K562 (cell line): Measurements from ENCODE around the gene RNF167. TPM values are rescaled to one million over a fixed set of nuclear protein-coding genes. Genes with fewer than 3 reads are reported as not detected.

Source experiments
- ATAC-seq: fragments of 200-7000 bp; cut with Tn5 transposase; 3 replicates; pipeline ENCODE4 v1.9.1; 2020; ENCODE audit warnings: moderate library complexity
- BruUV-seq: library from RNA; stranded (reverse); fragments of 400-500 nt; replicated peaks from 2 replicates; lab custom pipeline; 2021; lab: Mats Ljungman, UMichigan
- CTCF ChIA-PET: fragments of 300-600 bp; formaldehyde crosslinking; extraction: SDS; loops from one replicate; lab custom pipeline; 2021; ENCODE audit warnings: low intra/inter-chr PET ratio; lab: Yijun Ruan, JAX
- POLR2A ChIA-PET: fragments of 300-600, 350-650 bp; sonication (Branson Sonifier 250); formaldehyde crosslinking; extraction: SDS; loops from one replicate; lab custom pipeline; 2021; ENCODE audit warnings: antibody characterized with exemption, inconsistent platforms; lab: Yijun Ruan, JAX
- DNase-seq, 4 experiments: peaks; one replicate each; pipeline versions ENCODE4 v3.0.0 to v3.0.0-alpha.2; 2011 to 2018; ENCODE audit warnings: low spot score in 3 of 4, mixed read lengths in 3 of 4; ENCODE audit errors: extremely low read depth in 1 of 4
- FAIRE-seq: peaks from 2 replicates; lab custom pipeline; 2011; peaks lifted over from hg19 to GRCh38; lab: Jason Lieb, UNC
- H2AFZ ChIP-seq: 2 replicates; pipeline ENCODE4 v1.6.0; 2011; ENCODE audit warnings: low read depth, low read length, control low read depth, inconsistent platforms
- H3K27ac ChIP-seq: fragments of 200-600 bp; 3 replicates; pipeline ENCODE4 v1.8.0; 2011; ENCODE audit warnings: low read depth, mild to moderate bottlenecking, control low read depth, inconsistent platforms, low read length, moderate library complexity, mixed read lengths; ENCODE audit errors: extremely low read depth
- H3K27me3 ChIP-seq, 2 experiments: fragments of 300-600 bp in 1 of 2; 2 replicates in 1 of 2; 3 replicates in 1 of 2; pipeline versions ENCODE4 v1.6.0 to v1.8.0; 2011; ENCODE audit warnings: inconsistent platforms in 2 of 2, low read length in 2 of 2, mild to moderate bottlenecking in 1 of 2, mixed read lengths in 1 of 2, moderate library complexity in 1 of 2; ENCODE audit not compliant: control insufficient read depth in 2 of 2, insufficient read depth in 2 of 2
- H3K36me3 ChIP-seq: fragments of 300-600 bp; 3 replicates; pipeline ENCODE4 v1.8.0; 2011; ENCODE audit warnings: mild to moderate bottlenecking, low read length, inconsistent platforms; ENCODE audit not compliant: control insufficient read depth, insufficient read depth
- H3K4me1 ChIP-seq, 2 experiments: fragments of 200-600 bp in 1 of 2; replicated peaks in 1 of 2; 2 replicates in 1 of 2; 3 replicates in 1 of 2; pipeline versions ENCODE4 v1.5.1 to v1.8.0; 2011; ENCODE audit warnings: inconsistent platforms in 2 of 2, low read length in 2 of 2, mild to moderate bottlenecking in 1 of 2, mixed read lengths in 1 of 2, moderate library complexity in 1 of 2; ENCODE audit not compliant: control insufficient read depth in 2 of 2, insufficient read depth in 2 of 2
- H3K4me2 ChIP-seq: 2 replicates; pipeline ENCODE4 v1.6.1; 2011; ENCODE audit warnings: low read length, control low read depth, inconsistent platforms, mixed read lengths; ENCODE audit not compliant: insufficient read depth
- H3K4me3 ChIP-seq: fragments of 200-600 bp; sonication (generic), shearing (Covaris generic); 2 replicates; pipeline ENCODE4 v1.5.1; 2016; ENCODE audit warnings: control low read depth, inconsistent platforms
- H3K79me2 ChIP-seq: fragments of 200-600 bp; 3 replicates; pipeline ENCODE4 v1.8.0; 2011; ENCODE audit warnings: low read length, inconsistent platforms; ENCODE audit not compliant: control insufficient read depth, insufficient read depth
- H3K9ac ChIP-seq, 2 experiments: 2 replicates each; pipeline versions ENCODE4 v1.6.0 to v1.6.1; 2011; ENCODE audit warnings: low read depth in 2 of 2, low read length in 2 of 2, control low read depth in 1 of 2, inconsistent platforms in 1 of 2, mild to moderate bottlenecking in 1 of 2, mixed read lengths in 1 of 2; ENCODE audit not compliant: insufficient read depth in 1 of 2
- H3K9me1 ChIP-seq: one replicate; pipeline ENCODE4 v1.6.0; 2011; ENCODE audit warnings: inconsistent platforms, mild to moderate bottlenecking, low read length, moderate library complexity; ENCODE audit not compliant: control insufficient read depth, insufficient read depth
- H3K9me3 ChIP-seq: replicated peaks from 2 replicates; pipeline ENCODE4 v1.5.1; 2011; ENCODE audit warnings: low read depth, low read length, inconsistent platforms; ENCODE audit not compliant: control insufficient read depth, insufficient read depth
- H4K20me1 ChIP-seq: replicated peaks from 2 replicates; pipeline ENCODE4 v1.6.1; 2011; ENCODE audit warnings: low read length, inconsistent platforms, mixed read lengths; ENCODE audit not compliant: control insufficient read depth, insufficient read depth
- RBM17 ChIP-seq: fragments of 200-400 bp; formaldehyde crosslinking; IDR thresholded peaks from 2 replicates; pipeline ENCODE4 v1.6.1; 2017; ENCODE audit warnings: low read depth, mild to moderate bottlenecking, low read length, borderline replicate concordance
- WGBS: fragments of 100-300 bp; shearing (Covaris generic); methylation state at CpG from one replicate; pipeline ENCODE4 v1.1.6; 2016; ENCODE audit warnings: low coverage, mixed read lengths; ENCODE audit not compliant: insufficient coverage; ENCODE audit errors: missing lambda C conversion rate; 5-methylcytosine and 5-hydroxymethylcytosine counted together
- in situ Hi-C: fragments of 300-500 bp; cut with MboI; formaldehyde crosslinking; loops from 4 replicates; pipeline ENCODE4 v1.15.0; 2018; ENCODE audit warnings: inconsistent platforms, mixed read lengths
- intact Hi-C: fragments of 100-400 bp; cut with micrococcal nuclease; formaldehyde crosslinking; loops from 2 replicates; pipeline ENCODE4 v1.14.2; 2022
- polyA plus RNA-seq, 8 experiments: library from polyadenylated mRNA; depleted of rRNA in 4 of 8; stranded (reverse) in 5 of 8; unstranded in 3 of 8; fragments of >200 nt; fragmentation: Nextera tagmentation in 2 of 8; fragmentation: Illumina TruSeq in 1 of 8; extraction: Ambion mirVana in 2 of 8; extraction: Trizol in 1 of 8; gene quantifications; 2 replicates each; pipeline versions ENCODE4 v1.2.1 to v1.2.3, GENCODE V29; 2011 to 2014; ENCODE audit warnings: inconsistent platforms in 1 of 8, missing spikeins in 1 of 8
- total RNA-seq, 7 experiments: library from RNA; depleted of rRNA in 6 of 7; stranded (reverse); fragments of >200 nt in 6 of 7; fragmentation: Illumina TruSeq in 2 of 7; extraction: Trizol in 2 of 7; gene quantifications; 2 replicates each; pipeline versions ENCODE4 v1.2.1 to v1.2.3, GENCODE V29; 2011 to 2021; ENCODE audit warnings: low replicate concordance in 1 of 7
- TF ChIP-seq, protein P1 (sequence below), 3 experiments: IDR thresholded peaks in 2 of 3; conservative IDR thresholded peaks in 1 of 3; 2 replicates each; pipeline ENCODE4 v1.5.1; 2011 to 2012; ENCODE audit warnings: low read length in 3 of 3, mild to moderate bottlenecking in 3 of 3, control low read depth in 2 of 3, improper control_type of control experiment in 1 of 3, inconsistent platforms in 1 of 3, low read depth in 1 of 3, mixed read lengths in 1 of 3, moderate library complexity in 1 of 3; ENCODE audit not compliant: insufficient read depth in 2 of 3

Gene RNF167
- total and polyA plus RNA-seq, 9 of the 15 experiments (the other 6 are each of a cell fraction or from before 2014, with no cell fraction given), result 16.5 to 143 (median 45.5) TPM

GRCh38 chr17:4896332-4897197, 43.5 kb upstream of the RNF167 start:
- Histone ChIP-seq H3K4me3 (no peak overlapping the region), H3K27ac (no peak overlapping the region), H3K9ac (no peak overlapping the region), H3K79me2 (no peaks in the 10 kb centered on the region), H3K36me3 (peaks cover 50% of the 10 kb centered on the region; the same call in 2 of the 3 replicates), H3K4me2 (no peak overlapping the region), H2AFZ (no peak overlapping the region), H3K9me3 (no peaks in the 10 kb centered on the region), H4K20me1 (no peaks in the 10 kb centered on the region), H3K27me3 (no peaks in the 10 kb centered on the region), H3K4me1 (peaks cover 0 to 18% of the 10 kb centered on the region in 2 experiments; a peak in 2 of 5 replicates), H3K9me1 (no peaks in the 10 kb centered on the region)
- POLR2A ChIA-PET, result interaction anchor here (0.7 kb wide), 1 partner anchor 1255 kb away, joined by 3 read pairs; no protein-coding TSS in a partner anchor
- 85% methylated on average over 13 of the region's 27 CpGs for WGBS
- TF ChIP-seq, protein P1, sequence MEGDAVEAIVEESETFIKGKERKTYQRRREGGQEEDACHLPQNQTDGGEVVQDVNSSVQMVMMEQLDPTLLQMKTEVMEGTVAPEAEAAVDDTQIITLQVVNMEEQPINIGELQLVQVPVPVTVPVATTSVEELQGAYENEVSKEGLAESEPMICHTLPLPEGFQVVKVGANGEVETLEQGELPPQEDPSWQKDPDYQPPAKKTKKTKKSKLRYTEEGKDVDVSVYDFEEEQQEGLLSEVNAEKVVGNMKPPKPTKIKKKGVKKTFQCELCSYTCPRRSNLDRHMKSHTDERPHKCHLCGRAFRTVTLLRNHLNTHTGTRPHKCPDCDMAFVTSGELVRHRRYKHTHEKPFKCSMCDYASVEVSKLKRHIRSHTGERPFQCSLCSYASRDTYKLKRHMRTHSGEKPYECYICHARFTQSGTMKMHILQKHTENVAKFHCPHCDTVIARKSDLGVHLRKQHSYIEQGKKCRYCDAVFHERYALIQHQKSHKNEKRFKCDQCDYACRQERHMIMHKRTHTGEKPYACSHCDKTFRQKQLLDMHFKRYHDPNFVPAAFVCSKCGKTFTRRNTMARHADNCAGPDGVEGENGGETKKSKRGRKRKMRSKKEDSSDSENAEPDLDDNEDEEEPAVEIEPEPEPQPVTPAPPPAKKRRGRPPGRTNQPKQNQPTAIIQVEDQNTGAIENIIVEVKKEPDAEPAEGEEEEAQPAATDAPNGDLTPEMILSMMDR (IDR thresholded peaks at IDR 0.05 in 2 of 3, conservative IDR thresholded peaks at IDR 0.05 in 1 of 3; ENCODE audit: insufficient read depth in 2 of 3, low read depth in 1 of 3, low read length in 3 of 3), result 0 out of 6 replicates have a peak, but pooled peaks of 1 of the 3 experiments have one; percentile 3
- TF ChIP-seq RBM17, result no peak
- DNase-seq (no peak), FAIRE-seq (no peak), ATAC-seq (no peak)
- CTCF ChIA-PET, result no interaction called here
- intact Hi-C loops (no loop called here), in situ Hi-C loops (no loop called here)
- BruUV-seq, result no TSS peak
